ENCODE results near the gene HDAC5.
A peak's percentile ranks its signal among the peaks of the same experiment; 100 is the strongest.

Gene HDAC5

GRCh38 chr17:44086364-44087311 is 36.8 kb downstream of the HDAC5 start:
- DNase-seq = peak; percentile 89

- DNase-seq = no peak
Observed at GRCh38 chr17:44085908-44086307, 37.5 kb downstream of the HDAC5 start.

- no peak for DNase-seq
Observed at GRCh38 chr17:44084921-44085320, 38.5 kb downstream of the HDAC5 start.

DNA sequence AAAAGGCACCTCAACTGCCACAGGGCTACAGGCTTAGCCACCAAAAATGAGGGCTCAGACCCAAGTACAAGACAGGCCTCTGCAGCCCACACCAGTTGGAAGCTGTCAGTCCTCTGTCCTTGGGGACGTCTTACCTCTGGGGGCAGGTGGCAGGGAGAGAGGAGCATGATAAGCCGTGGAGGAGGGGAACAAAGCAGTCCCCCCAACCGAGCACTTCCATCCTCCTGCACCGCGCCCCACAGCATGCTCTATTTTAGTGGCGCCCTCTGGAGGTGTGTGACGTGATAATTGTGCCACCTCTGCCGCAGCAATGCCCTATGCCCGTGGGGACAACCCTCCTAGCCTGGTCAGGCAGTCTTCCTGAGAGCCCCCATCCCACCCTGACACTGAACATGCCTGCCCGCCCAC is 39.3 kb downstream of the HDAC5 start:
- peak; percentile 73 for DNase-seq

DNA sequence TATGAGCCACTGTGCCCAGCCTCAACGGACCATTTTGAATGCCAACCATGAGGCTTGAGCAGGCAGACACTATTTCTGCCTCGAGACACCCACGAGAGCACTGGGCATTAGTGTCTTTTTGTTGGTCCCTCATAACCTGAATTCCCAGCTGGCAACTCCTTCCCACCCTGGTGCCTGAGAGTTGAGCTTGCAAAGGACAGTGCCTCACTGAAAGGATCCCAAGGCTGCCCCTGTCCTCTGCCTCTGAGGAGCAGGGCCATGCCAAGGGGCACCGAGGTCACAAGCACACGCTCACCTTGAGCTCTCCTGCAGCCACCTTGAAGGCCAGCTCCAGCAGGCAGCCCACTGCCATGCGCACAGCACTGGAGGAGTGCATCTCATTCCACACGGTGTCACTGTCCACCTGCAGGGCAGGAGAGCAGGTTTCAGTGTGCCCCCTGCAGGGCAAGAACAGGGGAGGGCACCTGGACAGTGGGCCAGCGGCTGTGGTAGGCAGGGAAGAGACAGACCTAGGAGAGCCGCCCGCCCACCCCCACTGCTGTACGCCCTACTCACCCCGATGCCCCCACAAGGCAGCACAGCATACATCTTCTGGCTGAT is 40.1 kb downstream of the HDAC5 start:
- no peak for DNase-seq

- no peak for DNase-seq
Observed at GRCh38 chr17:44082256-44082927, 41.0 kb downstream of the HDAC5 start.

DNA sequence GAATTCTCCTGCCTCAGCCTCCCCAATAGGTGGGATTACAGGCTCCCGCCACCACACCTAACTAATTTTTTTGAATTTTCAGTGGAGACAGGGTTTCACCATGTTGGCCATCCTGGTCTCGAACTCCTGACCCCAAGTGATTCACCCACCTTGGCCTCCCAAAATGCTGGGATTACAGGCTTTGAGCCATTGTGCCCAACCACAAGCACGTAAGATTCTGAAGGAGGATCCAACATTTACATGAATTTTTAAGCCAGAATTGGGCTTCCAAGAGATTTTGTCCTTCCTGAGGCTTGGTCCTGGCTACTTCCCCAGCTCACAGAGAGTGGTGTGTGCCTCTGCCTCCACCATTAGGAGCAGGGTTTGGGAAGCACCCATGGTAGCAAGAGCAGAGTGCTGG is 41.8 kb downstream of the HDAC5 start:
- no peak for DNase-seq

DNA sequence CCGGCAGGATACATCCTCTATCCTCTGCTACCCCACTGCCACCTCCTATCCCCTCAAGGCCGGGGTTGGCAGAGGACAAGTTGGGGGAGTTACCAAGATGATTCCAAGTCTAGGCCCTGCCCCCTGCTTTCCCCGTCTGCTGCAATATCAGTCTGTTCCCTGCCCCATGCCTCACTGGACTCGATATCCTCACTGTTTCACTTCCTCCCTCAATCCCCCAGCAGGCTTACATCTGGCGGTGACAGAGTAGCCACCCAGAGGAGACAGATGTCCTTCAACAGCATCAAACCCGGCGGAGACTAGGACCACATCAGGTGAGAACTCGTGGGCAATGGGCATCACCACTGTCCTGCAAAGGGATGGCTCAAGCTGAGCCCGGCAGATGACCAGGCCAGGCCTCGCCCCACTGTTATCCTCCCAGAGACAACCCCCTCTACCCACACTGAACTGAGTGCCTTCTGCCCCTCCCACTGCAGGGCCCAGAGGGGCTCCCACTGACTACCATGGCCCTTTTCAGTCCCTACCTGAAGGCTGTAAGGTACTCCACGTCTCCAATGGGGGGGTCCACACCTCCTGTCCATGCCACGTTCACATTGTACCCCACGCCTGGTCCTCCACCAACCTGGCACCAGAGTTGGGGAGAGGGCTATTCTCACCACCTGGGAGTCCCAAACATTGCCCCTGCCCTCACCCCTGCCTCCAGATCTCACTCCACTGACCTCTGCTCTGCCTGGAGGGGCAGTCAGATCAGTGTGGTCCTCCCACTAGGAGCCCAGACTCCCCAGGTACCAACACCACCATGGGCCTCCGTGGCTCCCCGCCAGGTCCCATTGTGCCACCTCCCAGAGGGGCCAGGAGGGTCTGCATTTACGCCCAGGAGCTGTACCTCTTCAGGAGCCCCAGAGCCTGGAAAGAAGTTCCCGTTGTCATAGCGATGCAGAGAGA is 43.3 kb downstream of the HDAC5 start:
- DNase-seq = no peak

DNA sequence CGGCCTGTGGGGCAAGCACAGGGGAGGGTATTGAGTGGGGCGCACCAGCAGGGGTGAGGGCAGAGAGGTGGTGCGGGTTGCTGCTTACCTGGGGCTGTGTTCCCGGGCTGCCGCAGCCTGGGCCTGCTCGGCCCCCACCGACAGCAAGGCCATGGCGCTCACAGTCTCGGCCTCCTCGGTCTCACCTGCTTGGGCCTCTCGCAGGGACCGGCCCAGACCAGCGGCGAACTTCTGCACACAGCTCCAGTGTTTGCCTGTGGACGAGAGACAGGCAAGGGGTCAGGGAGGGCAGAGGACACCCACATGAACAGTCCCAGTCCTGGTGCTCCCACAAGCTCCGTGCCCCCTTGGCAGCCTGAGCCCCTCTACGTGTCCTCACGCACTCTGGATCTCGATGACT is 45.0 kb downstream of the HDAC5 start:
- DNase-seq = no peak

- no peak for DNase-seq
Observed at GRCh38 chr17:44077595-44077909, 45.9 kb downstream of the HDAC5 start.

GRCh38 chr17:44076716-44077594 is 46.5 kb downstream of the HDAC5 start:
- no peak for DNase-seq

GRCh38 chr17:44075598-44076293 is 47.7 kb downstream of the HDAC5 start:
- no peak for DNase-seq

DNA sequence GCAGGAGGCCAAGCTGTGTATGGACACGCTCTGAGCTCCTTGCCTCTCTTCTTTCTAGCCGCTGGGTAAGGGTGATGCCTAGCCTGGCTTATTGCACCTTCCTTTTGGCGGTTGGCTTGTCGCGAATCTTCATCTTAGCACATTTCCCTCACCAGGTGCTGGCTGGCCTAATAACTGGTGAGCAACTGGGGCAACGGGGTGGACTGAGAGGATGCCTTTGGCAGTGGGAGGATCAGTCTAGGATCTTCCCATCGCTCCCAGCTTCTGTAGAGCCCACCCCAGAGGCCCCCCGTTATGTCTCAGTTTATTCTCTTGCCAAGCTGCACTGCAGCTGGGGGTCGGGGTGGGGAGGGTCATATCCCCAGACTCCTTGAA is 48.5 kb downstream of the HDAC5 start:
- no peak for DNase-seq

DNA sequence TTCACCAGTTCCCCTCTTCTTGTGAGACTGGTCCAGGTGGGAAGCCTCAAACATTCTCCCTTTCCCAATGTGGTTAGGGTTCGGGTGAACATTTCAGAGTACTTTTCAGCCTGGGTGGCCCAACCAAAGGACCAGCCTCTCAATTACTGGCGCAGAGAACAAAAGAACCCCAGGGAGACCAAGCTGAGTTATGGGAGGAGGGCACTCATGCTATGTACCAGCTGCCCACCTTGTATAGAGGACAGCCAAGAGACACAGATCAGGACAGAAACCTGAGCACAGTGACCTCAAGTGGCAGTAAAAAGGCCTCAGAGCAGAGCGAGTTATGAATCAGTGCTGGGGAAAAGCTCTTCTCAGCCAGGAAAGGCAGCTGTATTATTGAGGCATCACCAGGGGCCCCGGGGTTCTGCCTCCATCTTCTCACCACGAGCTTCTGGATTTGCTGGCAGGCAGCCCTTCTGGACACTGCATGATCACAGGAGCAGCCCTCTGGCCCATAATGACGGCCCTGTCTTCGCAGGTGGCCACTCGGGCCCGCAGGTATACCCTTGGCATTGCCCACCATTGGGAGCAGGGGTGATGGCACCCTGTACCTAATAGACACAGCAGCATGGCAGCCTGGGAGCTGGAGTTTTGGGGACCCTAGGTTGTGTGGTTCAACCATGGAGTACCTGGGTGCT is 49.1 kb downstream of the HDAC5 start:
- no peak for DNase-seq

DNA sequence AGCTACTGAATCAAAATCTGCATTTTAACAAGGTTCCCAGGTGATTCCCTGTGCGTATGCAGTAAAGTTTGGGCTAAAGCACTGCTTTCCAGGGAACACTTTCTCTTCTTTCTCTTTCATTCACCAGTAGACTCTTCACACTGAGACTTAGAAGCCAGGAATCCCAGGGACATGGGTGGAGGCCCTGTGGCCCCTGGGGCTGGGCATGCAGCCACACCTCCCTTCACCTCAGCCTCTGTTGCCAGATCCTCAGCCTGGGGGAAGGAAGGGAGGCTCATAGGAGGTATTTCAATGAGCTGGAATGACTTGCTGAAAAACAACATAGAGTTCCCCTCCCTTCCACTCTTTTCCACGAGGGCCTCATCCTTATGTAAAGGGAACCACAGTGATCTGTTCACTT is 51.7 kb downstream of the HDAC5 start:
- no peak for DNase-seq

DNA sequence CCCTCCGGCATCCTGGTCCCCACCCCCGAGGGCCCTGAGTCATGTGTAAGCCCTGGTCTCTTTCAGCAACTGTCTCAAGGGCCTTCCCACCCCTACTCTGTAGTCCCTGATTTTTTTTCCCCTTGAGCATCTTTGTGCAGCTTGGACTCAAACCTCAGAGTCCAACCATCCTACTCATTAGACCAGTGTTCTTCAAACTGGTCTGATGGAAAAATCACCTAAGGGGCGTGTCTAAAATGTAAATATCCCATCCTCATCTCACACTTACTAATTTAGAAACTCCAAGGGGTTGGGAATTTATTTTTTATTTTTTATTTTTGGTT is 52.3 kb downstream of the HDAC5 start:
- peak; percentile 87 for DNase-seq

- DNase-seq = peak; percentile 91
Observed at GRCh38 chr17:44070455-44071197, 52.8 kb downstream of the HDAC5 start, which contains the start of gene G6PC3. G6PC3 (plus strand) TSS chr17:44070735; CDS start chr17:44070966, 231 bp downstream.

DNA sequence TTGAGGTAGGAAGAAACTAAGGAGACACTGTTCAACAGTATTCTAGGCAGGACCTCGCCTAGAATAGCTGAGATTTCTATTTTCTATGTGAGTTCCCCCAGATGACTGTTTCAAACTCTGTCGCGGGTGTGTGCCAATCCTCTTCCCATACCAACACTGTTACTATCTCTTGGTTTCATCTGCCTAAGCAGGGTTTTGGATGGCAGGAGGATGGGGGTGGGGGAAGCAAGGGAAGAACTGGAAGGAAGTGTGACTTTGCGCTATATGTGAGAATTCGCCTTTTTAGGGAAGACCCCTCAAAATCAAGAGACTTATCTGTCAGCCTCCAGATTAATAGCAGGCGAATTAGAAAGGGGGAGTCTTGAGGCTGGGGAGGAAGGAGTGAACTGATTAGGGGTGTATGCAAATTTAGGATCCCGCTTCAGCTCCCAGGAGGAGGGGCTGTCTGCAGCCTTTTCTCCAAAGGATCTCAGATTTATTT is 53.4 kb downstream of the HDAC5 start:
- no peak for DNase-seq

DNA sequence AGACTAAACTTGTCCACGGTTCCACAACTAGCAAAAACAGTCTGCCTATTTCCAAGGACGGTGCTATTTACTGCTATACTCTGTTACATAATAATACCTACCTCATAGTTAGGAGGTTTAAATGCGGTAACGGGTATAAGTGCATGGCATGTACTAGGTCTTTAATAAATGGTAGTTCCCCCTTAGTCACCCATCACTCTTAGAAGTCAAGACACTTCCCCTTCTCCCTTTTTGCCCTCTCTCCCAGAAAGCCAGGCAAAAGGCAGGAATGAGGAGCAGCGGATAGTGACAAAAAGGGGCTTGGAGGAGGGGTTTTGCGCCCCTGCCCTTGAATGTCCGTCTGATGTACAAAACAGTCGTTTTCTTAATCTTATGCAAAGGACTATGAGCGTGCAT is 55.9 kb downstream of the HDAC5 start:
- DNase-seq = no peak

Data from activated effector memory CD4-positive, alpha-beta T cell treated with anti-CD3 and anti-CD28 coated beads, Interleukin-2, amount 50 U/mL, for 16 hours (primary cell).